Glutamatergic neuron (in vitro differentiated cells): ENCODE results near the gene RNF115. TPM values are rescaled to one million over a fixed set of nuclear protein-coding genes. Genes with fewer than 3 reads are reported as not detected.

Experiments
- DNase-seq: peaks from one replicate; pipeline ENCODE4 v3.0.0; 2022
- H3K27ac Mint-ChIP-seq: one replicate; pipeline ENCODE4 v1.8.0; 2020; ENCODE audit warnings: mild to moderate bottlenecking, mixed read lengths, inconsistent platforms; ENCODE audit not compliant: unreplicated experiment
- H3K27me3 Mint-ChIP-seq: one replicate; pipeline ENCODE4 v1.8.0; 2020; ENCODE audit warnings: mild to moderate bottlenecking, moderate library complexity, mixed read lengths, inconsistent platforms; ENCODE audit not compliant: unreplicated experiment
- H3K36me3 Mint-ChIP-seq: one replicate; pipeline ENCODE4 v1.8.0; 2020; ENCODE audit warnings: mild to moderate bottlenecking, mixed read lengths, inconsistent platforms; ENCODE audit not compliant: unreplicated experiment
- H3K4me1 Mint-ChIP-seq: one replicate; pipeline ENCODE4 v1.8.0; 2020; ENCODE audit warnings: mild to moderate bottlenecking, low read depth, mixed read lengths, inconsistent platforms; ENCODE audit not compliant: unreplicated experiment
- H3K4me3 Mint-ChIP-seq: one replicate; pipeline ENCODE4 v1.8.0; 2020; ENCODE audit warnings: mild to moderate bottlenecking, mixed read lengths, inconsistent platforms; ENCODE audit not compliant: unreplicated experiment
- H3K9me3 Mint-ChIP-seq: one replicate; pipeline ENCODE4 v1.8.0; 2020; ENCODE audit warnings: mild to moderate bottlenecking, moderate library complexity, mixed read lengths, inconsistent platforms; ENCODE audit not compliant: unreplicated experiment
- total RNA-seq: library from RNA; stranded (reverse); fragmentation: NEBNext Ultra II Directional; extraction: Animal tissue kit (Norgen Biotek cat#: 25700); gene quantifications from one replicate; pipeline ENCODE4 v1.2.1, GENCODE V29; 2021; ENCODE audit not compliant: unreplicated experiment
- TF ChIP-seq, protein P1 (sequence below): fragments of 200-600 bp; sonication (generic); IDR thresholded peaks from one replicate; pipeline ENCODE4 v1.5.0; 2021; ENCODE audit not compliant: partially characterized antibody, unreplicated experiment

Gene RNF115
- total RNA-seq, 1 donor from 2014 or later: 20.5 TPM

DNA sequence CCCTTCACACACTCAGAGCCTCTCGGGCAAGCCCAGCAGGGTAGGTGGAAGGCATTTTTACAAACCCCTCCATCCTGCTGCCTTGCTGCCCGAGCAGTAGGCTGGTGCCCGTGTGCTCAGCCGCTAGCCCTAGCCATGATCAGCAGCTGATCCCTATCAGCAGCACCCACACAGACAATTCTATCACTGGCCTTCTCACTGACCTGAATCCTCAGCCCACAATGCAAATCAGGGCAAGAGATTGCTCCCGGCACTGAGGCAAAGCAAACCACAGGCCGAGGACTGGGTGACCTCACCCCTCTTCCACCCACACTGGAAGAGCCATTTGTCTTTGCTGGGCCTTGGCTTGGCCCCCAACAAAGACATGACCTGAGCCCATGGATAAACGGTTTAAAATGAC, 115.8 kb downstream of the RNF115 start:
- H3K4me1 Mint-ChIP-seq: peaks cover 2% of the 10 kb centered on the region
- TF ChIP-seq, protein P1, sequence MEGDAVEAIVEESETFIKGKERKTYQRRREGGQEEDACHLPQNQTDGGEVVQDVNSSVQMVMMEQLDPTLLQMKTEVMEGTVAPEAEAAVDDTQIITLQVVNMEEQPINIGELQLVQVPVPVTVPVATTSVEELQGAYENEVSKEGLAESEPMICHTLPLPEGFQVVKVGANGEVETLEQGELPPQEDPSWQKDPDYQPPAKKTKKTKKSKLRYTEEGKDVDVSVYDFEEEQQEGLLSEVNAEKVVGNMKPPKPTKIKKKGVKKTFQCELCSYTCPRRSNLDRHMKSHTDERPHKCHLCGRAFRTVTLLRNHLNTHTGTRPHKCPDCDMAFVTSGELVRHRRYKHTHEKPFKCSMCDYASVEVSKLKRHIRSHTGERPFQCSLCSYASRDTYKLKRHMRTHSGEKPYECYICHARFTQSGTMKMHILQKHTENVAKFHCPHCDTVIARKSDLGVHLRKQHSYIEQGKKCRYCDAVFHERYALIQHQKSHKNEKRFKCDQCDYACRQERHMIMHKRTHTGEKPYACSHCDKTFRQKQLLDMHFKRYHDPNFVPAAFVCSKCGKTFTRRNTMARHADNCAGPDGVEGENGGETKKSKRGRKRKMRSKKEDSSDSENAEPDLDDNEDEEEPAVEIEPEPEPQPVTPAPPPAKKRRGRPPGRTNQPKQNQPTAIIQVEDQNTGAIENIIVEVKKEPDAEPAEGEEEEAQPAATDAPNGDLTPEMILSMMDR: no peak
- no peaks in the 10 kb centered on the region for H3K9me3 Mint-ChIP-seq
- no peak overlapping the region for H3K4me3 Mint-ChIP-seq
- H3K27me3 Mint-ChIP-seq: peaks cover 2% of the 10 kb centered on the region
- no peaks in the 10 kb centered on the region for H3K36me3 Mint-ChIP-seq
- no peak for DNase-seq
- no peak overlapping the region for H3K27ac Mint-ChIP-seq

DNA sequence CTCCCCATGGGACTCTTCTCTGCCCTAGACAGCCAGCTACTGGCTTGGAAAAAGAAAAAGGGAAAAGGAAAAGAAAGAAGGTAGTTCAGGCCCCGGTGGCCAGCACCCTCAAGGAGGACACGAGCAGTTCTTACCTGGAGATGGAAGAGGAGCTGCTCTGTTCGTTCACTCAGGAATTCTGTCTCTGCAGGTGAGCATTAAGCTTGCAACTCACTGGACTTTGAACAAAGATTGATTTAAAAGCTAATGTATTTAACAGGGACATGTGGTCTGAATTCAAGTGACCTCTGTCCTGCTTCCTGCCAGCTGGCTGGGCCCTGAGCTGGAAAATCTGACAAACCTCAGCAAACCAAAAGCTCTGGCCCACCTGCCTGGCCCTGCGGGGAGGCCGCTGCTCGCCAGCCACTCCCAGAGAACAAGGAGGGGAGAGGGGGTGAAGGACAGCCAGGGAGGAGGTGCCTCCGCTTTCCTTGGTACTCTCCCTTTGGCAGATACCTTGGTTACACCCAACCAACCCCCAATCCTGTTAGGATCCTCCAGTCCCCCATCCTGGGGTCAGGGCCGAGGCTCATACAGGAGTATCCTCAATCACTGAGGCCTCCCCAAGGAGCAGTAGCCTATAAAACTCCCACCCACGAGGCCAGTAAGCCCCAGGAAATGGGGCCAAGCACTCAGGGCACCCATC, 116.6 kb downstream of the RNF115 start, which contains the start of gene PDZK1:
PDZK1 (minus strand) TSS at position 186 of the 685 bp plus-strand sequence. CDS start 19,347 bp downstream, outside the sequence.
- peaks cover 2% of the 10 kb centered on the region for H3K27me3 Mint-ChIP-seq
- H3K4me3 Mint-ChIP-seq: no peak within 1 kb of the TSS
- H3K4me1 Mint-ChIP-seq: peaks cover 2% of the 10 kb centered on the region
- TF ChIP-seq, protein P1: no peak
- DNase-seq: no peak
- no peaks in the 10 kb centered on the region for H3K9me3 Mint-ChIP-seq
- H3K27ac Mint-ChIP-seq: no peak within 1 kb of the TSS
- no peaks in the 10 kb centered on the region for H3K36me3 Mint-ChIP-seq

GRCh38 chr1:145706086-145706664, 117.7 kb downstream of the RNF115 start:
- TF ChIP-seq, protein P1: no peak
- H3K4me1 Mint-ChIP-seq: peaks cover 2% of the 10 kb centered on the region
- DNase-seq: no peak

GRCh38 chr1:145705622-145706021, 118.3 kb downstream of the RNF115 start:
- no peak for DNase-seq
- no peaks in the 10 kb centered on the region for H3K36me3 Mint-ChIP-seq
- H3K27ac Mint-ChIP-seq: no peak overlapping the region
- H3K27me3 Mint-ChIP-seq: peaks cover 2% of the 10 kb centered on the region
- no peak overlapping the region for H3K4me3 Mint-ChIP-seq
- H3K9me3 Mint-ChIP-seq: no peaks in the 10 kb centered on the region
- H3K4me1 Mint-ChIP-seq: peaks cover 2% of the 10 kb centered on the region
- TF ChIP-seq, protein P1: no peak

More at GRCh38 chr1:145706086-145706664, 117.7 kb downstream of the RNF115 start:
- Mint-ChIP-seq H3K9me3 (no peaks in the 10 kb centered on the region), H3K27me3 (peaks cover 2% of the 10 kb centered on the region), H3K27ac (no peak overlapping the region), H3K36me3 (no peaks in the 10 kb centered on the region), H3K4me3 (no peak overlapping the region)

DNA sequence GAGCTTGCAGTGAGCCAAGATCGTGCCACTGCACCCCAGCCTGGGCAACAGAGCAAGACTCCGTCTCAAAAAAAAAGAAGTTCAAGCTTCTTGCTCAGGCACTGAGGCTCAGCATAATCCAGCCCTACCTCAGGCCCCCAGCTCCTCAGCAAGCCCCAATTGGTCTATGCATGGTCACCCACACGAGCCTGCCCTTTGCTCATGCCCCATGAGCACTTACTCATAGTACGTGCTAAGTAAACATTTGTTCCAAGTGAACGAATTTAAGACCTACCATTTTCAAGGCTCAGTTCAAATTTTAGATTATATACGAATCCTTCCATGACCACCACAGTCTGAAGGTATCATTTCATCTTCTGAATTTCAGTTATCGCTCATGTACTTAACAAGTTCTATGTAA, 121.1 kb downstream of the RNF115 start:
- Mint-ChIP-seq H3K4me1 (peaks cover under 1% of the 10 kb centered on the region), H3K4me3 (no peak overlapping the region), H3K27me3 (peaks cover 1% of the 10 kb centered on the region), H3K9me3 (peaks cover 3% of the 10 kb centered on the region), H3K36me3 (no peaks in the 10 kb centered on the region), H3K27ac (no peak overlapping the region)
- TF ChIP-seq, protein P1: no peak
- DNase-seq: no peak
